Ramos (cell line): ENCODE measurements around the gene PCGF5.

Source experiments
- in situ Hi-C: fragments of 300-500 bp; cut with MboI; formaldehyde crosslinking; loops from one replicate; pipeline ENCODE4 v1.14.3; 2022; ENCODE audit warnings: low sequenced_read_pairs; ENCODE audit not compliant: unreplicated experiment

PCGF5 gene

GRCh38 chr10:91208642-91209041 is 11.8 kb upstream of the PCGF5 start:
- in situ Hi-C loops, result no loop called here

- in situ Hi-C loops, result no loop called here
Observed at GRCh38 chr10:91210014-91210413, 10.4 kb upstream of the PCGF5 start.

GRCh38 chr10:91210435-91210834 is 10.0 kb upstream of the PCGF5 start:
- in situ Hi-C loops, result no loop called here

- in situ Hi-C loops, result no loop called here
Observed at GRCh38 chr10:91211675-91212074, 8.8 kb upstream of the PCGF5 start.

GRCh38 chr10:91214911-91215310 is 5.6 kb upstream of the PCGF5 start:
- in situ Hi-C loops, result no loop called here

- in situ Hi-C loops, result no loop called here
Observed at GRCh38 chr10:91215384-91215783, 5.1 kb upstream of the PCGF5 start.

DNA sequence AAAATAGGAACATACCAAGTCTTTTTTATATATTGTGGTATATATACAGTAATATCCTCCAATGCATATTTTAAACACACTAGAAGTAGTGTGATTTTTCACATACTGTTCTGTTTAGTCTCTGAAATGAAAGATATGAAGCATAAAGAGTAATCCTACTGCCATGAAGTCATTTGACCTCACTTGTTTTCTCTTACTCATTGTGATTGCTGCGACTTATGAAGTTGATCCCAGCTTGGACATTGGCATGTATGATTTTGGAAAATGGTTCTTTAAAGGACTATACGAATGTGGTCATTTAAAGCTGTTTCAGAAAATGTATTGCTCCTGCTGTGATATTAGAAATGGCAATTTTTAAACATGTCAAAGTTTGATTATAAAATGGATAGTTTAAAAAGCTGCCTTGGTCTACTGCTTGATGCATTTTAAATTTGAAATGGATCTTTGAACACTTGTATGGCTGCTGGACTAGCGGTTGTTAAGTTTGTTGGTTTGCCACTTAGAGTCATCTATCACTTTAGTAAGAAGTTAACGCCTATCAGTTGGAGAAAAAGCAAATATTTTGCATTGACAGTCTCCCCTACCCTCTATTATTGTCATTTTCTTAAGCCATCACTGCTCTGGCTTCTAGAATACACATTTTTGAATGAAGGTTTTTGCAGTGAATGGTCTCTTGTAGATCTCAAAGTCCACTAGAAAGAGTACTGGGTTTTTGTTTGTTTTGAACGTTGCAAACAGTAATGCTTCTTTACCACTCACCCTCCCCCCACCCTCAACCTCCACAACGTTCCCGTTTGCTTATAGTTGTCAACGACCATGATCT is 881 bp upstream of the PCGF5 start:
- in situ Hi-C loops, result no loop called here

DNA sequence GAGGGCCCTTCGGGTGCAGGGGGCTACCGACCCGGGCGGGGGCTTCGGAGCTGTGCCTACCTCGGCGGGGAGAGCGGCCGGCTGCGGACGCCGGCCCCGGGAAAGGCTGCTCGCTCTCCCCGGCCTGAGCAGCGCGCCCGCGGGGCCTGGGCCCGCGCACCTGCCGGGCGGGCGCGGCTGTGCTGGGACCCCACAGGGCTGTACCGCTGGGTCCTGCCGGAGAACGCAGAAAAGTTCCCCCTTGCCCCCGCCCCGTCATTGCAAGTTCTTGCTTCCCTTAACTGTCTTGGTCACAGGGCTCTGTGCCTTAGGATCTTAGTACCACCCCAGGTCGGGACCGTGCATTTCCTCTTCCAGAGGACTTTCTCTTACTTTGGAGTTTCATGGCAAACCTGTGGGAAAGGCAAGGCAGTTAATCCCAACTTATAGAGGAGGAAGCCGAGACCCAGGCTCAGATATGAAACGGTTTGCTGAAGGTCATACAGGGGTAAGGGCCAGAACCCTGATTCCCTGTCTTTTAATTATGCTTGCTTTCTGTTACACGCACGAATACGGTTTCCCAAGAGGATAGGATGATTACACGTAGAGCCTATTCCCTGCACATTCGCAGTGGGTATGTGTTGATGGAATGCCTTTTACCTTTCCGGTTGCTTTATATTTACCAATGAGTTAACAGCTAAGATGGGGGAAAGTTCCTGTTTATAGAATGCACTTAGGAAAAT is 652 bp downstream of the PCGF5 start:
- in situ Hi-C loops, result no loop called here

DNA sequence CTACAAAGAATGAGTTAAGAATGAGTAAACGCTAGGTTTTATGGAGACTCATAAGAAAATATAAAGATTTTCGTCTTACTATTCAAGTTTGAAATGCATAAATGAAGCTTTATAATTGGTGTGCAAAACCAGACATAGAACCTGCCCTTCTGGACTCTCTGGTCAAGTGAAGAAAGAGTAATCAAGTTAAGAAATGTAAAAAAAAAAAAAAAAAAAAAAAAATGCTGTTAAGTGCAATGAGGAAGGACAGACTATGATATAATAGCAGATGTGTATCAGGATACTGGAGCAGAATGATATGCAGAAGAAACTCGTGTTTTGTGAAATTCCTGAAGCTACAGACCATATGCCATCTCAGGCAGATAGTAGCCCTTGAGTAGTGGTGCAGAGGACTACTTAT is 5.6 kb downstream of the PCGF5 start:
- in situ Hi-C loops, result no loop called here

GRCh38 chr10:91227576-91227975 is 7.1 kb downstream of the PCGF5 start:
- in situ Hi-C loops, result no loop called here

- in situ Hi-C loops, result no loop called here
Observed at GRCh38 chr10:91229683-91230082, 9.2 kb downstream of the PCGF5 start.

DNA sequence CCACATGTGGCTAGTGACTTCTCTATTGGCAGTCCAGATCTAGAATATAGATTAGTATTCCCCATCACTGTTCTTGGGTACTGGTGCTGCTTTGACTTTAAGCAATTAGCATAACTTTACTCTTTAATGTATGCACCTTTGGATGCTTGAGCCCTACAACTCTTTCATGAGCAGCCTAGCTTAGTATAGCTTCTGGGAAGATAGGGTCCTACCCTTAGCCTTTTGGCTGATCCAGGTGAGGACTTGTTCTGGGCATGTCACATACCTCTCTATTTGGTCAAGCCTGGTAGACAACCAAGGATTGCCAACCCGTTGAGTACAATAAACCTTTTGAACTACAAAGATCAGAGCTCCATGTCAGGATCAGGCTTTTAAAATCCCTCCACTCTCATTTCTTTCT is 17.7 kb downstream of the PCGF5 start:
- in situ Hi-C loops, result no loop called here

DNA sequence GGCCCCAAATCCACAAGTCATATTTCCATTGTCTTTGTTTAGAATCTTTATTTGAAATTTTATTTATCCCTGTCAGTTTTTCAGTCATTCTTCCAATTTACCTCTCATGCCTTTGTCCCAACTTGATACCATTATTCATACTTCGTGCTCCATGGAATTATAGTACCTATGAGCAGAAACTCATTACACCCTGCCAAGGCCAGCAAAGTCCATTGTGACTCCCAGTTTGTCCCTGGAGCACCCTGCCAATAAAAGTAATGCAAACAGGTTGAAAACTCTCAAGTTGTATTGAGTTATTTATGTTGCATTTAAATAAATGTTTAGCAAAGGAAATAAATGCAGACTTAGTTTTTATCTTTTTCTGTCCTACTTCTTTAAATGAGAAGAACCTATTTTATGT is 19.3 kb downstream of the PCGF5 start:
- in situ Hi-C loops, result loop anchor here (10.0 kb wide), 1 partner anchor 235 kb away; no protein-coding TSS in a partner anchor

DNA sequence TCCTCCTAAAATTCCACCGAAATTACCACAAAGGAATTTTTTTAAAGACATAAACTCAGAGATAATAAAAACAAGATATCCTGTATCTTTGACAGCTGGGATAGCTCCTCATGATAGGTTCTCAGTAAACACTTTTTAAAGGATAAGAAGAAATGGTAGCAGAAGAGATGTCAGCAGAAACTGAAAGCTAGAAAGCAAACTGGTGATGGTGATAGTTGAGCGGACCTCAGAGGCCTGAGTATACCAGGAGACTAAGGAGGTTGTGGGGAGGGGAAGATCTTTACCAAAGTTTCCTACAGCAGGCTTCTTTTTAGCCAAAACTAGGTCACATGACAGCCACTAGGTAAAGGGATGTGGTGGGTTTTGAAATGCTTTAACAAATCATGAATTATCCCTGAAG is 22.5 kb downstream of the PCGF5 start:
- in situ Hi-C loops, result loop anchor here (10.0 kb wide), 1 partner anchor 238 kb away; no protein-coding TSS in a partner anchor

- in situ Hi-C loops, result loop anchor here (10.0 kb wide), 1 partner anchor 243 kb away; no protein-coding TSS in a partner anchor
Observed at GRCh38 chr10:91247360-91248111, 27.1 kb downstream of the PCGF5 start.

DNA sequence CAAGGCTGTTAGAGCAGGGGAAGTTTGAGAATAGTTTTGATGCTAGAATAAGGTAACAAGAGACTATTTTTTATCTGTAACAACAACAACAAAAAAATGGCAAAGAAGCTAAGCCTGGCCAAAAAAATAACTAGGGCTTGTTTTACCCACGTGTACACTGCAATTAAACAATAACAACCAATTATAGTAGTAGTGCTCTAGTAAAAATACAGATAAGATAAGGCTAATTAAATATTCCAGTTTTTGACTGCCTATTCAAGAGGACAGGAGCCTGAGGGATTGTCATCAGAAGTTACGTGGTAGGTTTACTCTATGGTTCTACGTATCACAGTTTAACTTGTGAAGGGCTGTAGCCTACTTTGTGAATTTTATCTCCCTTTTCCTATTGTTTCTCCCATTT is 29.2 kb downstream of the PCGF5 start:
- in situ Hi-C loops, result loop anchor here (10.0 to 25.0 kb wide), 2 partner anchors 245 to 337 kb away; partner anchors contain the start of gene ANKRD1

GRCh38 chr10:91250341-91250740 is 29.9 kb downstream of the PCGF5 start:
- in situ Hi-C loops, result loop anchor here (25.0 kb wide), 1 partner anchor 338 kb away; the partner anchor contains the start of gene ANKRD1

- in situ Hi-C loops, result loop anchor here (25.0 kb wide), 1 partner anchor 339 kb away; the partner anchor contains the start of gene ANKRD1
Observed at GRCh38 chr10:91251430-91252056, 31.1 kb downstream of the PCGF5 start.

DNA sequence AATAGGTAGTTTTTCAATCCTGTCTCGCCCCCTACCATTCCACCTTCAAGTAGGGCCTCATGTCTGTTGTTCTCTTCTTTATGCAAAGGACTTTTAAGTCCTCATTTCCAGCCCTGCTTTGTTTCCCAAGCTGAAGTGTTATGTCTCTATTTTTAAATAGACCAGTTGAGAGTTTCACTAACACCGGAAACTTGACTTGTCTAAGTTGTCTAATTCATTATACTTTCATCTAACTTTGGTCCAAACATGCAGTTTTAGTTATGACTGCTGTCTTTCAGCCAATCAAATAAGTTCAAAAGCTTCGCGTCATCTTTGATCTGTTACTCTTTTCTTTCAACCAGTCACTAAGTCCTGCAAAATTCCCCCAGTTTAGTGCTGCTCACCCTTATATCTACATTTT is 32.8 kb downstream of the PCGF5 start:
- in situ Hi-C loops, result loop anchor here (25.0 kb wide), 1 partner anchor 341 kb away; the partner anchor contains the start of gene ANKRD1

- in situ Hi-C loops, result loop anchor here (25.0 kb wide), 1 partner anchor 345 kb away; the partner anchor contains the start of gene ANKRD1
Observed at GRCh38 chr10:91257310-91257709, 36.8 kb downstream of the PCGF5 start.
